Upper lobe of right lung (tissue), 1 donor: ENCODE data around the gene GOSR2. TPM values are rescaled to one million over a fixed set of nuclear protein-coding genes. Genes with fewer than 3 reads are reported as not detected.

Experiments
- ATAC-seq: fragments of 200-7000 bp; cut with Tn5 transposase; one replicate; pipeline ENCODE4 v1.9.1; 2020; ENCODE audit warnings: mild to moderate bottlenecking, moderate library complexity
- DNase-seq: peaks from one replicate; pipeline ENCODE4 v3.0.0-alpha.2; 2020
- H3K27ac ChIP-seq: fragments of 200-600 bp; one replicate; pipeline ENCODE4 v1.8.0; 2022
- H3K27me3 ChIP-seq: fragments of 200-600 bp; one replicate; pipeline ENCODE4 v1.8.0; 2022; ENCODE audit warnings: mild to moderate bottlenecking
- H3K36me3 ChIP-seq: fragments of 200-600 bp; one replicate; pipeline ENCODE4 v1.8.0; 2022
- H3K4me1 ChIP-seq: fragments of 200-600 bp; one replicate; pipeline ENCODE4 v1.8.0; 2022
- H3K4me3 ChIP-seq: fragments of 200-600 bp; one replicate; pipeline ENCODE4 v1.8.0; 2022; ENCODE audit warnings: mild to moderate bottlenecking
- H3K9me3 ChIP-seq: fragments of 200-600 bp; one replicate; pipeline ENCODE4 v1.8.0; 2022
- intact Hi-C: fragments of 100-400 bp; cut with DNase I; formaldehyde crosslinking; loops from one replicate; pipeline ENCODE4 v1.11.0; 2022
- total RNA-seq: library from RNA; stranded (reverse); fragmentation: NEBNext Ultra II Directional; extraction: Animal tissue kit (Norgen Biotek cat#: 25700); gene quantifications from one replicate; pipeline ENCODE4 v1.2.1, GENCODE V29; 2021
- TF ChIP-seq, protein P1 (sequence below): fragments of 200-600 bp; IDR thresholded peaks from one replicate; pipeline ENCODE4 v1.8.0; 2022; ENCODE audit warnings: antibody characterized with exemption
- donor health status: DM: no; HTN: yes; CAD: no; lungs with severe emphysema.

GOSR2 gene
- total RNA-seq, 1 donor from 2014 or later, result 66.5 TPM

DNA sequence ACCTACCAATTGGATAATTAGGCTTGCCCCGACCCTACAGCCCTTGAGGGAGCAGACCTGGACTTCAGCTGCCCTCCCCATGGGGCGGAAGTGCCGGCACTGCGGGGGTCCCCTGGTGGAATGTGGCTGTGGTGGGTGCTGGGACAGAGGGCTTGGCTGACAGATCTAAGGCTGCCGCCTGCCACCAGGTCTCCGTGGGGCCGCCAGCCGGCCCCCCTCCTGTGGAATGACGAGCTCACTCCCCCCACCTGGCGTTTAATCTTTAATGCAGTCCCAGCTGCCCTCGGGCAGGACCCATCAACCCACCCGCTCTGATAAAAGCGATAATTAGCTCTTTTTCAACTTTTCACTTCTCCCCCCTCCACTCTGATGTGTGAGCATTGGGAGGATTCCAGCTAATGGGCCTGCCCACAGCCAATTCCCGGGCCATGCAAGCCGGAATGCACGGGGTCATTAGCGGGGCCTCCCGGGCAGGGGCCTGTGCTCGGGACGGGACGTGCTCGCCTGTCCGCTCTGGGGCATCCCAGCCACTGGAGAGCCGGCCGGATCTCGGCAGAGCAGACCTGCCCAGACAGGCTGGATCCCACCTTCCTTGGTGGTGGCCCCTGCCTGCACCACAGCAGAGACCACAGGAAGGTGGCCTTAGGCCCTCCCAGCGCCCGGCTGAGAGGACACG lies 28.3 kb upstream of the GOSR2 start:
- H3K27me3 ChIP-seq, result peaks cover 8% of the 10 kb centered on the region
- no peak overlapping the region for H3K27ac ChIP-seq
- no peaks in the 10 kb centered on the region for H3K4me1 ChIP-seq
- H3K36me3 ChIP-seq, result no peaks in the 10 kb centered on the region
- no peaks in the 10 kb centered on the region for H3K9me3 ChIP-seq
- TF ChIP-seq, protein P1, sequence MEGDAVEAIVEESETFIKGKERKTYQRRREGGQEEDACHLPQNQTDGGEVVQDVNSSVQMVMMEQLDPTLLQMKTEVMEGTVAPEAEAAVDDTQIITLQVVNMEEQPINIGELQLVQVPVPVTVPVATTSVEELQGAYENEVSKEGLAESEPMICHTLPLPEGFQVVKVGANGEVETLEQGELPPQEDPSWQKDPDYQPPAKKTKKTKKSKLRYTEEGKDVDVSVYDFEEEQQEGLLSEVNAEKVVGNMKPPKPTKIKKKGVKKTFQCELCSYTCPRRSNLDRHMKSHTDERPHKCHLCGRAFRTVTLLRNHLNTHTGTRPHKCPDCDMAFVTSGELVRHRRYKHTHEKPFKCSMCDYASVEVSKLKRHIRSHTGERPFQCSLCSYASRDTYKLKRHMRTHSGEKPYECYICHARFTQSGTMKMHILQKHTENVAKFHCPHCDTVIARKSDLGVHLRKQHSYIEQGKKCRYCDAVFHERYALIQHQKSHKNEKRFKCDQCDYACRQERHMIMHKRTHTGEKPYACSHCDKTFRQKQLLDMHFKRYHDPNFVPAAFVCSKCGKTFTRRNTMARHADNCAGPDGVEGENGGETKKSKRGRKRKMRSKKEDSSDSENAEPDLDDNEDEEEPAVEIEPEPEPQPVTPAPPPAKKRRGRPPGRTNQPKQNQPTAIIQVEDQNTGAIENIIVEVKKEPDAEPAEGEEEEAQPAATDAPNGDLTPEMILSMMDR, result no peak
- no peak overlapping the region for H3K4me3 ChIP-seq
- DNase-seq (no peak), ATAC-seq (no peak)
- intact Hi-C loops, result no loop called here

DNA sequence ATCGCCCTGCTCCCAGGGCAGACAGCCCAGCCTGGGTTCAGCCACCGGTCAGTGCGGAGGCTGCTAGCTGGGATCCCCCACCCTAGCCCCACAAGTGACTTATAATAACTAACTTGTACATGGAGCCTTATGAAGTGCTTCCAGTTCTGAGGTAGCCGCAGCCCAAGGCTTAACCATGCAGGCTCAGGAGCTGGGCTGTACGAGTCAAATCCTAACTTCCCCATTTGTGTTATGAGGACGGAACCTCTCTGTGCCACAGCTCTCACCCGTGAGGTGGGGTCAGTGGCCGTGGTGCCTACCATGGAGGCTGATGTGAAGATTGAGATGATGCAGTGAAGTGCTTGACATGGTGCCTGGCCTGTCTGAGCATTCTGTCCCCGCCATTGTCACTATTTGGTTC lies 27.8 kb upstream of the GOSR2 start:
- no peak overlapping the region for H3K4me3 ChIP-seq
- no peaks in the 10 kb centered on the region for H3K9me3 ChIP-seq
- peaks cover 8% of the 10 kb centered on the region for H3K27me3 ChIP-seq
- DNase-seq, result no peak
- H3K36me3 ChIP-seq, result no peaks in the 10 kb centered on the region
- ATAC-seq, result peak; percentile 40
- no peak overlapping the region for H3K27ac ChIP-seq
- no peaks in the 10 kb centered on the region for H3K4me1 ChIP-seq
- intact Hi-C loops, result no loop called here
- TF ChIP-seq, protein P1, result no peak

DNA sequence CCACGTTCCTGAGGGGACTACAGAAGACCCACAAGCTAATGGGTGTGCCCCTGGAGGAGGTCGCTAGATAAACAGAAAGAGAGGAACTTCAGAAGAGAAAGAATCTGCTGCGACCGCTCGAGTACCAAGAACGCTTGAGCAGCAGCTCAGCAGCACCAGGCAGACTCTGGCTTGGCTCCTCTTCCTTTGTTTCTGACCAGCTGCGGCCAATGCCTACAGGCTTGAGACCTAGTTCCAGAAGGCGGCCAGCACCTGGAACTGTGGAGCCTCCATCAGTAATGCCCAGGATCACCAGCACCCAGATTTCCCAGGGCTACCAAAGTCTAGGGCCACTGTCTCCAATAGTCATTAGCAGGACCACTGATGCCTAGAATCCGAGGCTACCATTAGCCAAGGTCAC lies 26.0 kb upstream of the GOSR2 start:
- Histone ChIP-seq H3K4me1 (no peaks in the 10 kb centered on the region), H3K27ac (no peak overlapping the region), H3K36me3 (no peaks in the 10 kb centered on the region), H3K9me3 (no peaks in the 10 kb centered on the region), H3K27me3 (no peaks in the 10 kb centered on the region), H3K4me3 (no peak overlapping the region)
- intact Hi-C loops, result no loop called here
- ATAC-seq (no peak), DNase-seq (no peak)
- TF ChIP-seq, protein P1, result no peak

DNA sequence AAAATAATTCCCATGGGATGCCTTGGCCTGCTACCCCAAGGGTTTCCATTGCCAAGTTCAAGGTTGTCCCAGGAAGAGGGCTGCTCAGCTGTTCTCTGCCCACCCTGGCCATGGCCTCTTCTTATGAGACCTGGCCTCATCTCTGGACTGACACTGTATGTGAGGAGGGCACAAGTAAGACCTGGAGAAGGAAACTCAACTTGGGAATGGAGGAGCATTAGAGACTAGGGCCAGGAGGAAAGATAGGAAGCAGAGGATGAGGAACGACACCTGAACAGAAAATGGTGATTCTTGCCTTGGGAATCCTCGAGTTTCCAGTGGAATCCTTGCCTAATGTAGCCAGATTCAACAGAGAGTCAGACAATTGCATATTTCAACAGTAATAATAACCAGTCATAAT lies 24.6 kb upstream of the GOSR2 start:
- Histone ChIP-seq H3K9me3 (no peaks in the 10 kb centered on the region), H3K27ac (no peak overlapping the region), H3K4me1 (no peaks in the 10 kb centered on the region), H3K4me3 (no peak overlapping the region), H3K27me3 (no peaks in the 10 kb centered on the region), H3K36me3 (no peaks in the 10 kb centered on the region)
- intact Hi-C loops, result no loop called here
- DNase-seq, result no peak
- TF ChIP-seq, protein P1, result no peak
- ATAC-seq, result no peak

DNA sequence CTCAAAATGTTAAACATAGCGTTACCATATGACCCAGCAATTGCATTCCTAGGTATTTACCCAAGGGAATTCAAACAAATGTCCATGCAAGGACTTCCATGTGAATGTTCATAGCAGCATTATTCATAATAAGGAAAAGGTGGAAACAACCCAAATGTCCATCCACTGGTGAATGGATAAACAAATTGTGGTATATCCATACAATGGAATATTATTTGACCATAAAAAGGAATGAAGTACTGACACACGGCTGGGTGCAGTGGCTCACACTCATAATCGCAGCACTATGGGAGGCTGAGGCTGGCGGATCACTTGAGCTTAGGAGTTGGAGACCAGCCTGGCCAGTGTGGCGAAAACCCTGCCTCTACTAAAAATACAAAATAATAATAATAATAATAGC lies 24.1 kb upstream of the GOSR2 start:
- no peak for ATAC-seq
- Histone ChIP-seq H3K27me3 (no peaks in the 10 kb centered on the region), H3K36me3 (no peaks in the 10 kb centered on the region), H3K4me1 (no peaks in the 10 kb centered on the region), H3K9me3 (no peaks in the 10 kb centered on the region), H3K4me3 (no peak overlapping the region), H3K27ac (no peak overlapping the region)
- intact Hi-C loops, result no loop called here
- TF ChIP-seq, protein P1, result no peak
- DNase-seq, result no peak

DNA sequence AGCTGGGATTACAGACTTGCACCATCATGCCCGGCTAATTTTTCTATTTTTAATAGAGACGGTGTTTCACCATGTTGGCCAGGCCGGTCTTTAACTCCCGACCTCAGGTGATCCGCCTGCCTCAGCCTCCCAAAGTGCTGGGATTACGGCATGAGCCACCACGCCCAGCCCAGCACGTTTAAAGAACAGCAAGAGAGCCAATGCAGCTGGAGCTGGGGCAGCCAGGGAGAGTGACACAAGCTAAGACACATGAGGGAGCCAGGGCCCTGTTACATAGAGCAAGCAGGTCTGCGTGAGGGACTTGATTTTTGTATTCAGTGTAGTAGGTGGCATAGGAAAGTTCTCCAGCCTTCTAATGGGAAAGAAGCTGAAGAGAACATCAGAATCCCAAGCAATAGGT lies 21.7 kb upstream of the GOSR2 start:
- Histone ChIP-seq H3K4me1 (peaks cover 4% of the 10 kb centered on the region), H3K27ac (no peak overlapping the region), H3K27me3 (no peaks in the 10 kb centered on the region), H3K9me3 (no peaks in the 10 kb centered on the region), H3K36me3 (no peaks in the 10 kb centered on the region), H3K4me3 (no peak overlapping the region)
- DNase-seq (peak; percentile 33), ATAC-seq (no peak)
- TF ChIP-seq, protein P1, result no peak
- intact Hi-C loops, result no loop called here
